GM12878 (cell line): ENCODE measurements around the gene REL. TPM values are rescaled to one million over a fixed set of nuclear protein-coding genes. Genes with fewer than 3 reads are reported as not detected.

Experiments
- ATAC-seq: fragments of 200-7000 bp; cut with Tn5 transposase; 3 replicates; pipeline ENCODE4 v1.9.1; 2020; ENCODE audit warnings: mild to moderate bottlenecking, moderate library complexity
- BruUV-seq: library from RNA; stranded (reverse); fragments of 400-500 nt; replicated peaks from 2 replicates; lab custom pipeline; 2021; lab: Mats Ljungman, UMichigan
- CTCF ChIA-PET: fragments of 300-600 bp; sonication (Branson Sonifier 250); formaldehyde crosslinking; extraction: SDS; loops from one replicate; lab custom pipeline; 2021; ENCODE audit warnings: inconsistent platforms; lab: Yijun Ruan, JAX
- POLR2A ChIA-PET: fragments of 350-600 bp; formaldehyde crosslinking; extraction: SDS; loops from one replicate; lab custom pipeline; 2021; ENCODE audit warnings: inconsistent platforms; lab: Charles Lee
- RAD21 ChIA-PET: fragments of 300-600 bp; sonication (Branson Sonifier 250); formaldehyde crosslinking; loops from one replicate; lab custom pipeline; 2023; ENCODE audit warnings: antibody characterized with exemption; ENCODE audit not compliant: unreplicated experiment; lab: Charles Lee
- SMC1A ChIA-PET: fragments of 300-600 bp; sonication (Branson Sonifier 250); formaldehyde crosslinking; loops from one replicate; lab custom pipeline; 2023; ENCODE audit not compliant: unreplicated experiment, uncharacterized antibody; lab: Charles Lee
- DNase-seq: peaks from one replicate; pipeline ENCODE4 v3.0.0-alpha.2; 2011; ENCODE audit warnings: low read depth, low spot score
- FAIRE-seq: peaks from 3 replicates; lab custom pipeline; 2011; peaks lifted over from hg19 to GRCh38; lab: Jason Lieb, UNC
- H2AFZ ChIP-seq: 2 replicates; pipeline ENCODE4 v1.6.0; 2011; ENCODE audit warnings: low read depth, low read length, control low read depth; ENCODE audit not compliant: control insufficient read depth
- H3K27ac ChIP-seq: 2 replicates; pipeline ENCODE4 v1.5.1; 2011; ENCODE audit warnings: control low read depth; ENCODE audit not compliant: control insufficient read depth, insufficient read depth
- H3K27me3 ChIP-seq, 2 experiments: replicated peaks in 1 of 2; 2 replicates each; pipeline versions ENCODE4 v1.6.0 to v1.6.1; 2011; ENCODE audit warnings: low read length in 1 of 2; ENCODE audit not compliant: control insufficient read depth in 2 of 2, insufficient read depth in 2 of 2
- H3K36me3 ChIP-seq, 2 experiments: 2 replicates each; pipeline ENCODE4 v1.5.1; 2011; ENCODE audit warnings: low read length in 1 of 2; ENCODE audit not compliant: control insufficient read depth in 2 of 2, insufficient read depth in 2 of 2
- H3K4me1 ChIP-seq: 2 replicates; pipeline ENCODE4 v1.6.1; 2011; ENCODE audit warnings: mild to moderate bottlenecking, low read length, moderate library complexity, mixed read lengths; ENCODE audit not compliant: control insufficient read depth, insufficient read depth
- H3K4me2 ChIP-seq: 2 replicates; pipeline ENCODE4 v1.6.0; 2011; ENCODE audit warnings: control low read depth; ENCODE audit not compliant: control insufficient read depth, insufficient read depth
- H3K4me3 ChIP-seq: fragments of 200-600 bp; sonication (generic); 2 replicates; pipeline ENCODE4 v1.5.1; 2016
- H3K79me2 ChIP-seq: 2 replicates; pipeline ENCODE4 v1.6.0; 2011; ENCODE audit warnings: low read length; ENCODE audit not compliant: control insufficient read depth, insufficient read depth
- H3K9ac ChIP-seq: 2 replicates; pipeline ENCODE4 v1.8.0; 2011; ENCODE audit warnings: low read length, control low read depth, mixed read lengths; ENCODE audit not compliant: control insufficient read depth, insufficient read depth
- H3K9me3 ChIP-seq: replicated peaks from 3 replicates; pipeline ENCODE4 v1.5.1; 2011; ENCODE audit warnings: mild to moderate bottlenecking, low read length; ENCODE audit not compliant: control insufficient read depth, insufficient read depth
- H4K20me1 ChIP-seq: 2 replicates; pipeline ENCODE4 v1.6.0; 2011; ENCODE audit not compliant: control insufficient read depth, insufficient read depth
- BACH1 ChIP-seq: fragments of 450-650 bp; IDR thresholded peaks from 2 replicates; pipeline ENCODE4 v1.6.1; 2017; ENCODE audit warnings: mild to moderate bottlenecking, borderline replicate concordance
- CHD2 ChIP-seq: IDR thresholded peaks from 2 replicates; pipeline ENCODE4 v1.6.1; 2011; ENCODE audit warnings: low read depth, low read length, improper control_type of control experiment, borderline replicate concordance
- CHD4 ChIP-seq: fragments of 200-600 bp; sonication (generic); IDR thresholded peaks from 2 replicates; pipeline ENCODE4 v1.6.1; 2016; ENCODE audit warnings: mild to moderate bottlenecking
- E2F8 ChIP-seq: fragments of 450-650 bp; IDR thresholded peaks from 2 replicates; pipeline ENCODE4 v1.6.1; 2018; ENCODE audit warnings: mild to moderate bottlenecking, low read depth, moderate library complexity; ENCODE audit not compliant: partially characterized antibody
- GATAD2B ChIP-seq: fragments of 450-650 bp; conservative IDR thresholded peaks from 2 replicates; pipeline ENCODE4 v1.6.1; 2017; ENCODE audit warnings: low read depth, mild to moderate bottlenecking, moderate library complexity
- NFXL1 ChIP-seq: fragments of 450-650 bp; IDR thresholded peaks from 2 replicates; pipeline ENCODE4 v1.6.1; 2017; ENCODE audit warnings: antibody characterized with exemption, mild to moderate bottlenecking, borderline replicate concordance
- RAD51 ChIP-seq: fragments of 450-650 bp; IDR thresholded peaks from 2 replicates; pipeline ENCODE4 v1.6.1; 2016; ENCODE audit warnings: moderate library complexity, mild to moderate bottlenecking, inconsistent platforms
- RBBP5 ChIP-seq: fragments of 200-600 bp; sonication (generic); conservative IDR thresholded peaks from 2 replicates; pipeline ENCODE4 v1.6.1; 2016
- RFX5 ChIP-seq: IDR thresholded peaks from 2 replicates; pipeline ENCODE4 v1.6.1; 2011; ENCODE audit warnings: low read depth, low read length, improper control_type of control experiment
- SKIL ChIP-seq: fragments of 450-650 bp; IDR thresholded peaks from 2 replicates; pipeline ENCODE4 v1.6.1; 2017; ENCODE audit warnings: mild to moderate bottlenecking, low read depth, inconsistent platforms; ENCODE audit not compliant: poor library complexity, severe bottlenecking
- SMAD1 ChIP-seq: fragments of 450-650 bp; IDR thresholded peaks from 2 replicates; pipeline ENCODE4 v1.6.1; 2018; ENCODE audit warnings: mild to moderate bottlenecking, low read depth; ENCODE audit not compliant: partially characterized antibody
- SMAD5 ChIP-seq: IDR thresholded peaks from 2 replicates; pipeline ENCODE4 v1.6.1; 2016; ENCODE audit warnings: antibody characterized with exemption, low read depth
- STAT3 ChIP-seq: IDR thresholded peaks from 2 replicates; pipeline ENCODE4 v1.6.1; 2011; ENCODE audit warnings: low read depth, low read length, improper control_type of control experiment
- TBL1XR1 ChIP-seq: IDR thresholded peaks from 2 replicates; pipeline ENCODE4 v1.6.1; 2012; ENCODE audit warnings: low read depth, low read length, improper control_type of control experiment
- WGBS: methylation state at CpG from one replicate; pipeline ENCODE4 v1.1.6; 2016; ENCODE audit warnings: low lambda C conversion rate; ENCODE audit not compliant: insufficient replicate concordance, insufficient coverage; ENCODE audit errors: missing lambda C conversion rate; 5-methylcytosine and 5-hydroxymethylcytosine counted together
- in situ Hi-C: fragments of 300-500 bp; cut with MboI; formaldehyde crosslinking; loops from 9 replicates; pipeline ENCODE4 v1.14.3; 2018; ENCODE audit warnings: mixed read lengths
- intact Hi-C: fragments of 100-400 bp; cut with micrococcal nuclease; formaldehyde crosslinking; loops from one replicate; pipeline ENCODE4 v1.14.2; 2022; ENCODE audit not compliant: unreplicated experiment
- polyA plus RNA-seq, 11 experiments: library from polyadenylated mRNA; depleted of rRNA in 4 of 11; unstranded in 6 of 11; stranded (reverse) in 5 of 11; fragments of >200 nt; fragmentation: Nextera tagmentation in 4 of 11; fragmentation: Illumina TruSeq in 1 of 11; extraction: Ambion mirVana in 4 of 11; extraction: Trizol in 1 of 11; gene quantifications; 1 replicate in 1 of 11; 2 replicates in 10 of 11; pipeline versions ENCODE4 v1.2.1 to v1.2.3, GENCODE V29; 2011 to 2016; ENCODE audit warnings: inconsistent platforms in 2 of 11, missing spikeins in 2 of 11, low read depth in 1 of 11
- total RNA-seq, 4 experiments: library from RNA; depleted of rRNA in 3 of 4; stranded (reverse); fragments of >200 nt in 3 of 4; fragmentation: Illumina TruSeq in 1 of 4; extraction: Trizol in 1 of 4; gene quantifications; 2 replicates each; pipeline versions ENCODE4 v1.2.1 to v1.2.3, GENCODE V29; 2013 to 2021

Gene REL
- total and polyA plus RNA-seq, 10 of the 15 experiments (the other 5 are each of a cell fraction or from before 2014, with no cell fraction given): 6.3 to 52.4 (median 26.6) TPM

- TF ChIP-seq E2F8 (no peak), RFX5 (no peak)
These were observed 67.7 kb downstream of the REL start (continued) for GRCh38 chr2:60948926-60949579.

GRCh38 chr2:60954139-60954538, 72.8 kb downstream of the REL start:
- in situ Hi-C loops (no loop called here), intact Hi-C loops (no loop called here)
- no peaks in the 10 kb centered on the region for H3K79me2 ChIP-seq
- H3K27ac ChIP-seq: no peak overlapping the region
- no TSS peak for BruUV-seq
- WGBS: 89% methylated on average over 2 of the region's 2 CpGs
- H4K20me1 ChIP-seq: no peaks in the 10 kb centered on the region
- no peak for FAIRE-seq
- CTCF ChIA-PET: interaction anchor here (1.0 to 1.8 kb wide), 9 partner anchors 9 to 247 kb away, joined by 3 to 6 read pairs (median 4); partner anchors contain the start of gene REL
- no peak overlapping the region for H3K4me3 ChIP-seq
- no peaks in the 10 kb centered on the region for H3K27me3 ChIP-seq
- SMC1A ChIA-PET: interaction anchor here (0.7 to 4.9 kb wide), 18 partner anchors 10 to 150 kb away, joined by 3 to 108 read pairs (median 6); partner anchors contain the start of gene REL
- no peak overlapping the region for H3K9ac ChIP-seq
- RAD21 ChIA-PET: interaction anchor here (1.0 to 4.8 kb wide), 13 partner anchors 11 to 157 kb away, joined by 3 to 45 read pairs (median 4); no protein-coding TSS in a partner anchor
- H3K9me3 ChIP-seq: no peaks in the 10 kb centered on the region
- peaks cover 0 to 10% of the 10 kb centered on the region in 2 experiments; a peak in 1 of 4 replicates for H3K36me3 ChIP-seq
- peak; percentile 40 for DNase-seq
- peak; percentile 94 for ATAC-seq
- H3K4me2 ChIP-seq: no peak overlapping the region
- H3K4me1 ChIP-seq: no peaks in the 10 kb centered on the region
- POLR2A ChIA-PET: interaction anchor here (1.0 to 3.7 kb wide), 7 partner anchors 9 to 115 kb away, joined by 3 to 44 read pairs (median 4); no protein-coding TSS in a partner anchor
- H2AFZ ChIP-seq: no peak overlapping the region
- peak; percentile 69; the same call in 1 of the 2 replicates for TF ChIP-seq RAD51
- TF ChIP-seq RBBP5: no peak
- no peak for TF ChIP-seq SMAD5
- no peak for TF ChIP-seq TBL1XR1
- peak; percentile 46; the same call in 1 of the 2 replicates for TF ChIP-seq BACH1
- peak; percentile 58 for TF ChIP-seq SKIL
- no peak for TF ChIP-seq CHD4
- no peak for TF ChIP-seq STAT3
- TF ChIP-seq GATAD2B: no peak
- peak; percentile 29; the same call in 1 of the 2 replicates for TF ChIP-seq CHD2
- TF ChIP-seq SMAD1: peak; percentile 36
- TF ChIP-seq NFXL1: no peak
